DOHH2 (cell line): ENCODE measurements around the gene C11orf24.
A peak's percentile ranks its signal among the peaks of the same experiment; 100 is the strongest.

Experiments used
- H3F3A ChIP-seq: fragments of 200-600 bp; sonication (generic), shearing (Covaris generic); 2 replicates; pipeline ENCODE4 v1.6.0; 2016; ENCODE audit warnings: antibody characterized with exemption, mild to moderate bottlenecking; ENCODE audit not compliant: control insufficient read depth, insufficient read depth
- H3K27ac ChIP-seq: fragments of 200-600 bp; sonication (generic); 2 replicates; pipeline ENCODE4 v1.5.1; 2014; ENCODE audit warnings: low read depth, mild to moderate bottlenecking, low read length, moderate library complexity
- H3K27me3 ChIP-seq: fragments of 200-600 bp; sonication (generic); 2 replicates; pipeline ENCODE4 v1.6.1; 2014; ENCODE audit warnings: mild to moderate bottlenecking, low read length, mixed read lengths; ENCODE audit not compliant: control insufficient read depth
- H3K36me3 ChIP-seq: fragments of 200-600 bp; sonication (generic); 2 replicates; pipeline ENCODE4 v1.6.1; 2014; ENCODE audit warnings: mild to moderate bottlenecking, low read length, moderate library complexity, mixed read lengths; ENCODE audit not compliant: control insufficient read depth
- H3K4me1 ChIP-seq: fragments of 200-600 bp; sonication (generic); 2 replicates; pipeline ENCODE4 v1.6.1; 2014; ENCODE audit warnings: mild to moderate bottlenecking, low read length, mixed read lengths; ENCODE audit not compliant: control insufficient read depth
- H3K4me2 ChIP-seq: fragments of 200-600 bp; sonication (generic); 2 replicates; pipeline ENCODE4 v1.6.0; 2014; ENCODE audit warnings: mild to moderate bottlenecking, low read length, moderate library complexity
- H3K4me3 ChIP-seq: fragments of 200-600 bp; sonication (generic); 2 replicates; pipeline ENCODE4 v1.5.1; 2014; ENCODE audit warnings: mild to moderate bottlenecking, low read length, mixed read lengths
- H3K79me2 ChIP-seq: fragments of 200-600 bp; sonication (generic); 2 replicates; pipeline ENCODE4 v1.6.1; 2014; ENCODE audit warnings: mild to moderate bottlenecking, low read length, mixed read lengths; ENCODE audit not compliant: control insufficient read depth
- H3K9me2 ChIP-seq: fragments of 200-600 bp; sonication (generic); replicated peaks from 2 replicates; pipeline ENCODE4 v1.6.1; 2014; ENCODE audit warnings: mild to moderate bottlenecking, low read length, mixed read lengths; ENCODE audit not compliant: control insufficient read depth
- H3K9me3 ChIP-seq: fragments of 200-600 bp; sonication (generic); 2 replicates; pipeline ENCODE4 v1.6.1; 2014; ENCODE audit warnings: antibody characterized with exemption, low read length, mixed read lengths; ENCODE audit not compliant: control insufficient read depth, insufficient read depth
- H4K20me1 ChIP-seq: fragments of 200-600 bp; sonication (generic); 2 replicates; pipeline ENCODE4 v1.6.0; 2014; ENCODE audit warnings: low read depth, mild to moderate bottlenecking, antibody characterized with exemption, low read length, moderate library complexity; ENCODE audit not compliant: control insufficient read depth, insufficient read depth
- CTCF ChIP-seq: fragments of 200-600 bp; sonication (generic); IDR thresholded peaks from one replicate; pipeline ENCODE4 v1.5.1; 2014; ENCODE audit warnings: antibody characterized with exemption, mild to moderate bottlenecking, low read depth, low read length; ENCODE audit not compliant: poor library complexity, severe bottlenecking
- EZH2phosphoT487 ChIP-seq: fragments of 200-600 bp; sonication (generic); IDR thresholded peaks from 2 replicates; pipeline ENCODE4 v1.6.1; 2017; ENCODE audit warnings: borderline replicate concordance, mild to moderate bottlenecking, antibody characterized with exemption, low read length, moderate library complexity, mixed read lengths

Gene C11orf24

GRCh38 chr11:68216171-68216938 lies 55.4 kb downstream of the C11orf24 start:
- peaks cover 18% of the 10 kb centered on the region for H3K27me3 ChIP-seq
- peaks cover 24% of the 10 kb centered on the region for H3K4me1 ChIP-seq
- peaks cover 6% of the 10 kb centered on the region; the same call in 1 of the 2 replicates for H4K20me1 ChIP-seq
- no peak overlapping the region for H3K4me3 ChIP-seq
- peaks cover 13% of the 10 kb centered on the region for H3K79me2 ChIP-seq
- H3K9me3 ChIP-seq, result no peaks in the 10 kb centered on the region
- H3F3A ChIP-seq, result no peaks in the 10 kb centered on the region
- TF ChIP-seq EZH2phosphoT487 (no peak), CTCF (no peak)
- H3K27ac ChIP-seq, result no peak overlapping the region
- no peaks in the 10 kb centered on the region for H3K36me3 ChIP-seq
- no peak overlapping the region for H3K4me2 ChIP-seq
- no peaks in the 10 kb centered on the region for H3K9me2 ChIP-seq

GRCh38 chr11:68215524-68216170 lies 56.1 kb downstream of the C11orf24 start:
- no peak overlapping the region for H3K4me3 ChIP-seq

GRCh38 chr11:68215087-68215445 lies 56.7 kb downstream of the C11orf24 start:
- Histone ChIP-seq H3K4me3 (no peak overlapping the region), H3F3A (no peaks in the 10 kb centered on the region), H3K79me2 (peaks cover 26% of the 10 kb centered on the region), H3K36me3 (no peaks in the 10 kb centered on the region), H3K27ac (no peak overlapping the region), H3K4me2 (peak overlapping the region; percentile 98), H3K27me3 (peaks cover 18% of the 10 kb centered on the region), H4K20me1 (peaks cover 6% of the 10 kb centered on the region; the same call in 1 of the 2 replicates), H3K4me1 (peaks cover 24% of the 10 kb centered on the region), H3K9me2 (no peaks in the 10 kb centered on the region), H3K9me3 (no peaks in the 10 kb centered on the region)
- TF ChIP-seq CTCF, result no peak
- no peak for TF ChIP-seq EZH2phosphoT487

More at GRCh38 chr11:68215524-68216170, 56.1 kb downstream of the C11orf24 start:
- no peaks in the 10 kb centered on the region for H3K9me3 ChIP-seq
- H3K79me2 ChIP-seq, result peaks cover 20% of the 10 kb centered on the region
- H3K4me2 ChIP-seq, result no peak overlapping the region
- no peaks in the 10 kb centered on the region for H3K36me3 ChIP-seq
- no peak overlapping the region for H3K27ac ChIP-seq
- H3K27me3 ChIP-seq, result peaks cover 18% of the 10 kb centered on the region
- no peaks in the 10 kb centered on the region for H3K9me2 ChIP-seq
- H3F3A ChIP-seq, result no peaks in the 10 kb centered on the region
- TF ChIP-seq CTCF, result no peak
- no peak for TF ChIP-seq EZH2phosphoT487
- H4K20me1 ChIP-seq, result peaks cover 6% of the 10 kb centered on the region; the same call in 1 of the 2 replicates
- H3K4me1 ChIP-seq, result peaks cover 24% of the 10 kb centered on the region
